Liver (tissue), 9 donors: ENCODE data around the gene GLE1. TPM values are rescaled to one million over a fixed set of nuclear protein-coding genes. Genes with fewer than 3 reads are reported as not detected.

ENCODE experiments used
- DNase-seq: peaks from one replicate; pipeline ENCODE4 v3.0.0-alpha.2; 2017; ENCODE audit warnings: low spot score
- H3K27ac ChIP-seq, 2 donors: one replicate each; pipeline ENCODE4 v1.7.0; 2013; ENCODE audit warnings: inconsistent platforms in 2 of 2, low read length in 2 of 2, control low read depth in 1 of 2, low read depth in 1 of 2, mild to moderate bottlenecking in 1 of 2
- H3K27me3 ChIP-seq, 4 donors: one replicate each; pipeline versions ENCODE4 v1.6.1 to v1.7.0; 2013; ENCODE audit warnings: low read length in 3 of 4, inconsistent platforms in 1 of 4, mild to moderate bottlenecking in 1 of 4, moderate library complexity in 1 of 4; ENCODE audit not compliant: control insufficient read depth in 4 of 4, insufficient read depth in 4 of 4
- H3K36me3 ChIP-seq, 4 donors: one replicate each; pipeline versions ENCODE4 v1.6.1 to v1.7.0; 2013; ENCODE audit warnings: low read length in 3 of 4, mild to moderate bottlenecking in 3 of 4, low read depth in 1 of 4, moderate library complexity in 1 of 4; ENCODE audit not compliant: control insufficient read depth in 4 of 4, insufficient read depth in 3 of 4
- H3K4me1 ChIP-seq, 4 donors: one replicate each; pipeline versions ENCODE4 v1.6.1 to v1.7.0; 2013; ENCODE audit warnings: low read length in 3 of 4, mild to moderate bottlenecking in 3 of 4, moderate library complexity in 1 of 4; ENCODE audit not compliant: control insufficient read depth in 4 of 4, insufficient read depth in 4 of 4
- H3K4me3 ChIP-seq, 3 donors: one replicate each; pipeline versions ENCODE4 v1.6.1 to v1.7.0; 2013; ENCODE audit warnings: low read length in 3 of 3, control low read depth in 1 of 3, low read depth in 1 of 3, mild to moderate bottlenecking in 1 of 3
- H3K9ac ChIP-seq, 2 donors: one replicate each; pipeline ENCODE4 v1.7.0; 2013; ENCODE audit warnings: low read length in 2 of 2, mild to moderate bottlenecking in 2 of 2, moderate library complexity in 2 of 2, control low read depth in 1 of 2, low read depth in 1 of 2
- H3K9me3 ChIP-seq, 4 donors: one replicate each; pipeline versions ENCODE4 v1.6.1 to v1.7.0; 2013; ENCODE audit warnings: low read length in 3 of 4; ENCODE audit not compliant: control insufficient read depth in 4 of 4
- ATF3 ChIP-seq: IDR thresholded peaks from 2 replicates; pipeline ENCODE4 v1.6.1; 2016; ENCODE audit warnings: antibody characterized with exemption
- CTCF ChIP-seq: fragments of 150-350 bp; IDR thresholded peaks from 2 replicates; pipeline ENCODE4 v1.5.1; 2017; ENCODE audit warnings: improper control_type of control experiment, low read depth, low read length; ENCODE audit not compliant: missing input control
- EGR1 ChIP-seq, 2 donors: IDR thresholded peaks; 2 replicates each; pipeline ENCODE4 v1.6.1; 2016 to 2018; ENCODE audit warnings: antibody characterized with exemption in 2 of 2, low read depth in 2 of 2
- FOXA1 ChIP-seq: IDR thresholded peaks from 2 replicates; pipeline ENCODE4 v1.6.1; 2016; ENCODE audit warnings: antibody characterized with exemption
- FOXA2 ChIP-seq: IDR thresholded peaks from 2 replicates; pipeline ENCODE4 v1.6.1; 2016; ENCODE audit warnings: antibody characterized with exemption
- GABPA ChIP-seq, 2 donors: IDR thresholded peaks in 1 of 2; conservative IDR thresholded peaks in 1 of 2; 2 replicates each; pipeline ENCODE4 v1.6.1; 2016; ENCODE audit warnings: antibody characterized with exemption in 2 of 2, mild to moderate bottlenecking in 1 of 2, moderate library complexity in 1 of 2
- HNF4A ChIP-seq, 2 donors: conservative IDR thresholded peaks; 2 replicates each; pipeline ENCODE4 v1.6.1; 2016; ENCODE audit warnings: antibody characterized with exemption in 2 of 2, mild to moderate bottlenecking in 2 of 2
- HNF4G ChIP-seq: IDR thresholded peaks from 2 replicates; pipeline ENCODE4 v1.6.1; 2016; ENCODE audit warnings: antibody characterized with exemption
- JUND ChIP-seq, 2 donors: IDR thresholded peaks; 2 replicates each; pipeline ENCODE4 v1.6.1; 2016; ENCODE audit warnings: antibody characterized with exemption in 2 of 2
- MAX ChIP-seq: IDR thresholded peaks from 2 replicates; pipeline ENCODE4 v1.6.1; 2016; ENCODE audit warnings: antibody characterized with exemption
- NR2F2 ChIP-seq: IDR thresholded peaks from 2 replicates; pipeline ENCODE4 v1.6.1; 2016; ENCODE audit warnings: antibody characterized with exemption
- RAD21 ChIP-seq, 2 donors: IDR thresholded peaks; 2 replicates each; pipeline ENCODE4 v1.6.1; 2016; ENCODE audit warnings: antibody characterized with exemption in 2 of 2, mild to moderate bottlenecking in 2 of 2
- REST ChIP-seq: IDR thresholded peaks from 2 replicates; pipeline ENCODE4 v1.6.1; 2016; ENCODE audit warnings: antibody characterized with exemption, mild to moderate bottlenecking
- RXRA ChIP-seq, 2 donors: IDR thresholded peaks; 2 replicates each; pipeline ENCODE4 v1.6.1; 2017 to 2018; ENCODE audit warnings: antibody characterized with exemption in 2 of 2, mild to moderate bottlenecking in 1 of 2
- SP1 ChIP-seq: IDR thresholded peaks from 2 replicates; pipeline ENCODE4 v1.6.1; 2018; ENCODE audit warnings: antibody characterized with exemption, mild to moderate bottlenecking
- TAF1 ChIP-seq: conservative IDR thresholded peaks from 2 replicates; pipeline ENCODE4 v1.6.1; 2016; ENCODE audit warnings: antibody characterized with exemption, mild to moderate bottlenecking
- YY1 ChIP-seq: IDR thresholded peaks from 2 replicates; pipeline ENCODE4 v1.6.1; 2016; ENCODE audit warnings: antibody characterized with exemption, mild to moderate bottlenecking
- ZBTB33 ChIP-seq: IDR thresholded peaks from 2 replicates; pipeline ENCODE4 v1.6.1; 2016; ENCODE audit warnings: antibody characterized with exemption
- WGBS: extraction: QIAGEN DNeasy Blood & Tissue Kit; methylation state at CpG from one replicate; pipeline ENCODE4 v1.1.7; 2013; 5-methylcytosine and 5-hydroxymethylcytosine counted together
- polyA plus RNA-seq, 2 donors: library from polyadenylated mRNA; stranded (reverse) in 1 of 2; unstranded in 1 of 2; fragments of 200-250 nt in 1 of 2; fragments of >200 nt in 1 of 2; fragmentation: Nextera tagmentation in 1 of 2; extraction: Ambion mirVana in 1 of 2; gene quantifications; one replicate each; pipeline versions ENCODE4 v1.2.1 to v1.2.3, GENCODE V29; 2013 to 2015
- total RNA-seq, 2 donors: library from RNA; depleted of rRNA; stranded (reverse); fragments of >200 nt; gene quantifications; one replicate each; pipeline ENCODE4 v1.2.3, GENCODE V29; 2014
- donor health status: healthy.
- donor health status: healthy.
- donor health status: healthy.
- donor health status: healthy.
- donor health status: healthy.

The GLE1 gene
- total and polyA plus RNA-seq, 4 donors: 5.3 to 19.5 (median 12.8) TPM

- H3K36me3 ChIP-seq: no peaks in the 10 kb centered on the region
- TF ChIP-seq EGR1 (IDR thresholded peaks at IDR 0.05; ENCODE audit: low read depth in 2 of 2): no peak
- no peak for TF ChIP-seq ATF3
- TF ChIP-seq NR2F2: no peak
- no peak for TF ChIP-seq FOXA1
- no peak for TF ChIP-seq JUND (IDR thresholded peaks at IDR 0.05)
- no peak for TF ChIP-seq YY1
- no peak for TF ChIP-seq HNF4A (conservative IDR thresholded peaks at IDR 0.05)
- no peak for TF ChIP-seq SP1
- no peak for TF ChIP-seq REST
- TF ChIP-seq FOXA2: no peak
- TF ChIP-seq RAD21 (IDR thresholded peaks at IDR 0.05): no peak
- no peak for TF ChIP-seq GABPA (IDR thresholded peaks at IDR 0.05 in 1 of 2, conservative IDR thresholded peaks at IDR 0.05 in 1 of 2)
- no peak for TF ChIP-seq MAX
- TF ChIP-seq TAF1: no peak
- no peak for TF ChIP-seq ZBTB33
- no peak for TF ChIP-seq RXRA (IDR thresholded peaks at IDR 0.05)
- no peak for TF ChIP-seq CTCF
- no peak for TF ChIP-seq HNF4G
- no peak overlapping the region for H3K27ac ChIP-seq
- WGBS: 92% methylated on average over 7 of the region's 7 CpGs
- no peak overlapping the region for H3K9ac ChIP-seq
- H3K4me3 ChIP-seq: no peak overlapping the region
- H3K27me3 ChIP-seq: no peaks in the 10 kb centered on the region
- no peak for DNase-seq
- no peaks in the 10 kb centered on the region for H3K9me3 ChIP-seq
- H3K4me1 ChIP-seq: peaks cover 3 to 13% (median 11%) of the 10 kb centered on the region in 4 donors
These were observed 44.4 kb downstream of the GLE1 start for GRCh38 chr9:128548876-128549275.
